NCI-H446 (cell line): ENCODE results near the gene LENEP.

Experiments used
- DNase-seq, 2 experiments: peaks; one replicate each; lab custom pipeline; 2025; lab: John Stamatoyannopoulos, UW

Gene LENEP

GRCh38 chr1:154960446-154961136, 32.8 kb upstream of the LENEP start:
- no peak for DNase-seq

- peak; percentile 69 to 78 for DNase-seq
Measured at GRCh38 chr1:154961207-154962155, 31.9 kb upstream of the LENEP start, which contains the start of gene PYGO2. TSS of gene PYGO2 (minus strand) at chr1:154961782. CDS start at chr1:154961576, 206 bp downstream.

GRCh38 chr1:154962156-154962749, 31.1 kb upstream of the LENEP start:
- no peak for DNase-seq

- DNase-seq: no peak
Measured at GRCh38 chr1:154962795-154963330, 30.5 kb upstream of the LENEP start.

GRCh38 chr1:154963643-154964042, 29.7 kb upstream of the LENEP start:
- DNase-seq: no peak

- DNase-seq: no peak
Measured at GRCh38 chr1:154964359-154964758, 29.0 kb upstream of the LENEP start.

- DNase-seq: no peak
Measured at GRCh38 chr1:154966111-154966510, 27.3 kb upstream of the LENEP start.

GRCh38 chr1:154967331-154967950, 25.9 kb upstream of the LENEP start:
- DNase-seq: no peak

- no peak for DNase-seq
Measured at GRCh38 chr1:154968731-154969130, 24.7 kb upstream of the LENEP start.

- DNase-seq: no peak
Measured at GRCh38 chr1:154969246-154969645, 24.1 kb upstream of the LENEP start.

GRCh38 chr1:154969860-154970452, 23.4 kb upstream of the LENEP start:
- DNase-seq: no peak

GRCh38 chr1:154970631-154971340, 22.6 kb upstream of the LENEP start, which contains the start of gene SHC1:
TSS of gene SHC1 (minus strand) at chr1:154970747. CDS start at chr1:154970526, 221 bp downstream.
- DNase-seq: peak; percentile 84 to 93

GRCh38 chr1:154971341-154971998, 21.9 kb upstream of the LENEP start:
- DNase-seq: no peak

GRCh38 chr1:154972213-154972516, 21.2 kb upstream of the LENEP start:
- DNase-seq: no peak

- DNase-seq: no peak
Measured at GRCh38 chr1:154972517-154973343, 20.7 kb upstream of the LENEP start.

- DNase-seq: peak; percentile 88 to 94
Measured at GRCh38 chr1:154973344-154974101, 19.9 kb upstream of the LENEP start.

- DNase-seq: peak; percentile 99 to 100
Measured at GRCh38 chr1:154974102-154974807, 19.1 kb upstream of the LENEP start, which contains the start of gene CKS1B. TSS of gene CKS1B (plus strand) at chr1:154974681. CDS start at chr1:154974746, 65 bp downstream.
